RWPE2 (cell line): ENCODE data around the gene GNAO1.

Experiments used
- ATAC-seq: fragments of 200-7000 bp; cut with Tn5 transposase; 3 replicates; pipeline ENCODE4 v1.9.1; 2021; ENCODE audit warnings: low read depth
- DNase-seq: peaks from one replicate; pipeline ENCODE4 v3.0.0-alpha.2; 2020; ENCODE audit warnings: low spot score
- H3K27ac ChIP-seq: fragments of 450-650 bp; 2 replicates; pipeline ENCODE4 v1.5.1; 2017; ENCODE audit warnings: mild to moderate bottlenecking; ENCODE audit not compliant: poor library complexity, severe bottlenecking
- H3K27me3 ChIP-seq: fragments of 250-450 bp; sonication (Bioruptor Pico); 2 replicates; pipeline ENCODE4 v1.5.1; 2021; ENCODE audit warnings: mild to moderate bottlenecking, moderate library complexity; ENCODE audit not compliant: insufficient read depth, poor library complexity, severe bottlenecking
- H3K36me3 ChIP-seq: fragments of 250-450 bp; sonication (Bioruptor Pico); 2 replicates; pipeline ENCODE4 v1.5.1; 2020; ENCODE audit warnings: low read depth, mild to moderate bottlenecking, moderate library complexity
- H3K4me1 ChIP-seq: fragments of 250-450 bp; sonication (Bioruptor Pico); 2 replicates; pipeline ENCODE4 v1.5.1; 2021; ENCODE audit warnings: mild to moderate bottlenecking, moderate library complexity; ENCODE audit not compliant: insufficient read depth, poor library complexity, severe bottlenecking
- H3K4me3 ChIP-seq: fragments of 250-450 bp; sonication (Bioruptor Pico); 2 replicates; pipeline ENCODE4 v1.5.1; 2021; ENCODE audit warnings: mild to moderate bottlenecking, moderate library complexity; ENCODE audit not compliant: severe bottlenecking
- H3K9me3 ChIP-seq: fragments of 250-450 bp; sonication (Bioruptor Pico); 2 replicates; pipeline ENCODE4 v1.5.1; 2021; ENCODE audit warnings: mild to moderate bottlenecking, moderate library complexity; ENCODE audit not compliant: severe bottlenecking
- TF ChIP-seq, protein P1 (sequence below): fragments of 450-650 bp; IDR thresholded peaks from one replicate; pipeline ENCODE4 v1.5.1; 2017; ENCODE audit warnings: mild to moderate bottlenecking, moderate library complexity; ENCODE audit not compliant: poor library complexity, severe bottlenecking

The GNAO1 gene

DNA sequence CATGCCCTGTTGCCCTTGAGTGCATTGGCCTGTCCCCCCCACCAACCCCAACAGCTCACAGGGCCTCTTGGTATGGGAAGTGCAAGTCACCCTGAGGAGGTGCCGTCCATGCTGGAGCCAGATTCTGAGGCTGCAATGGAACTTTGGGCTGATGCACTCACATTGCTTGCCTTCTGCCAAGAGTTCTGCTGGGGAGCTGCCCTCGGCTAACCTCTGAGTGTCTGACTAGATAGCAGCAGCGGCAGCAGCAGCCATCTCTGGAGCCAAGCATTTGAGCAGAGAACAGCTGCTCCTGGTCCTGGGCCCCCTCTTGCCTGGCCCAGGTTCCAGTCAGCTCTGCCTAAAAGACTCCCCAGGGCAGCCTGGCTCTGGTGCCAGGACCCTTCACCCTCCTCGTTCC, 61.5 kb downstream of the GNAO1 start:
- DNase-seq (no peak), ATAC-seq (no peak)
- Histone ChIP-seq H3K4me3 (no peak overlapping the region), H3K4me1 (no peaks in the 10 kb centered on the region), H3K27me3 (no peaks in the 10 kb centered on the region), H3K36me3 (no peaks in the 10 kb centered on the region), H3K27ac (no peak overlapping the region), H3K9me3 (no peaks in the 10 kb centered on the region)
- TF ChIP-seq, protein P1, sequence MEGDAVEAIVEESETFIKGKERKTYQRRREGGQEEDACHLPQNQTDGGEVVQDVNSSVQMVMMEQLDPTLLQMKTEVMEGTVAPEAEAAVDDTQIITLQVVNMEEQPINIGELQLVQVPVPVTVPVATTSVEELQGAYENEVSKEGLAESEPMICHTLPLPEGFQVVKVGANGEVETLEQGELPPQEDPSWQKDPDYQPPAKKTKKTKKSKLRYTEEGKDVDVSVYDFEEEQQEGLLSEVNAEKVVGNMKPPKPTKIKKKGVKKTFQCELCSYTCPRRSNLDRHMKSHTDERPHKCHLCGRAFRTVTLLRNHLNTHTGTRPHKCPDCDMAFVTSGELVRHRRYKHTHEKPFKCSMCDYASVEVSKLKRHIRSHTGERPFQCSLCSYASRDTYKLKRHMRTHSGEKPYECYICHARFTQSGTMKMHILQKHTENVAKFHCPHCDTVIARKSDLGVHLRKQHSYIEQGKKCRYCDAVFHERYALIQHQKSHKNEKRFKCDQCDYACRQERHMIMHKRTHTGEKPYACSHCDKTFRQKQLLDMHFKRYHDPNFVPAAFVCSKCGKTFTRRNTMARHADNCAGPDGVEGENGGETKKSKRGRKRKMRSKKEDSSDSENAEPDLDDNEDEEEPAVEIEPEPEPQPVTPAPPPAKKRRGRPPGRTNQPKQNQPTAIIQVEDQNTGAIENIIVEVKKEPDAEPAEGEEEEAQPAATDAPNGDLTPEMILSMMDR = no peak

DNA sequence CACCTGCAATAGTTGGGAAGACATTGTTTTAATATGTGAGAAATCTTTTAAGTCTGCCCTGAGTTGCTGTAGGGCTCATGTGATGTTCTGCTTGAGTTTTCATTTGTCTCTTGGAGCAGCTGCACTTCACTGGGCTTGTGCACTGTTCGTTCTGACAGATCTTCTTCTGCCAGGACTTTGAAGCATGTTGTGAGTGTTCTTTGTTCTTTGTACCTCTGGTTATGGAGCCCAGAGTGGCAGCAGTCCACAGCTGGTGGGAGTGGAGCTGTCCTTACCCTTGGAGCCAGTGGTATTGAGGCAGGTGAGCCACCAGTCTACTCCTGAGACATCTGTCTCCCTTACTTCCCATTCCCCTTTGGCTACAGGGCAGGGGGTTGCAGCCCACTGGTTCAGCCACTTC, 64.6 kb downstream of the GNAO1 start:
- no peaks in the 10 kb centered on the region for H3K9me3 ChIP-seq
- TF ChIP-seq, protein P1 = no peak
- H3K27me3 ChIP-seq = no peaks in the 10 kb centered on the region
- no peaks in the 10 kb centered on the region for H3K36me3 ChIP-seq
- no peak overlapping the region for H3K27ac ChIP-seq
- DNase-seq (no peak), ATAC-seq (no peak)
- H3K4me1 ChIP-seq = no peaks in the 10 kb centered on the region
- no peak overlapping the region for H3K4me3 ChIP-seq

DNA sequence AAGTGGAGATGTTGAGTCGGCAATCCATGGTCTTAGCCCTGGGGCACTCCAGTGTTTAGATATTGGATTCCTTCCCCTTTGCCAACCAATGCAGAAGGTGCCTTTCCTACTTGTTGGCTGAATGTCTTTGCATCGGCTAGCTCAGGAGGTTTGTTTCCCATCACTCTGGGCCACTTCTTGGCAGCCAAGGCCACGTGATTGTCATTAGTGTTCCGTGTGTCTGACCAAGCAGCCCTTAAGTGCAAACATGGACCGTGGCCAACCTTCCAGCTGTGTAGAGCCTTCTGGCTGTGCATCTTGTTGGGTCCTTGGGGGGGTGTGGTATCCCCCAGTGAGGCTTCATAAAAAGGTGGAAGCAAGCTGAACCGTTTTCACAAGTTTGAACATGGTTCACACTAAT, 66.0 kb downstream of the GNAO1 start:
- H3K4me1 ChIP-seq = no peaks in the 10 kb centered on the region
- H3K36me3 ChIP-seq = no peaks in the 10 kb centered on the region
- no peaks in the 10 kb centered on the region for H3K9me3 ChIP-seq
- TF ChIP-seq, protein P1 = no peak
- no peak for DNase-seq
- H3K27me3 ChIP-seq = no peaks in the 10 kb centered on the region
- no peak for ATAC-seq
- H3K27ac ChIP-seq = no peak overlapping the region
- H3K4me3 ChIP-seq = no peak overlapping the region

DNA sequence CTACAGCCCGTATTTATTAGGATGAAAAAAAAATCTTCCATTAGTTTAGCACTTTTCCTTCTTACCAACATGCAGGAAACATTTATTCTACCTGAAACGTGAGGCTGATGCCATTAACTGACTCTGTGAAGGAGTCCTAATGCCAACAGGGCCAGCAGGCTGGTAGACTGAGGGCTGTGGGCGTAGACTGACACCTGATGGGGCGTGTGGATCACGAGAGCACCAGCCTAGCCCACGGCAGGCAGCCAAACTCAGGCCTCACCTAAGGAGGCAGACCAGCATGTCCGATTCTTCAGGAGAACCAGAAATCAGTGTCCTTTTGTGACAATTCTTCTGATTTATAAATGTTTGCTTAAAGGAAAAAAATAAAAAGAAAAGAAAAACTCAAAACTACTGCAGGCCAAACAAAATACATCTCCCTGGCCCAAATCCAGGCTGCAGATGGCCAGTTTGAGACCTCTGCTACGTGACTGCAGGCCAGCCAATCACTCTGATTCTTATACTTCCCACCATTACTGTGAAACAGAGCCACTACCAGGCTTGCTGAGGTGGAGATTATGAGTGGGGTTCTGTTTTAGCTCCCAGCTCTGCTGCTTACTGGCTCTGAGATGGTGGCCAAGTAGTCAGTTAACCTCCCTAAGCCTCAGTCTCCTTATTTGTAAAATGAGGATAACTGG, 66.5 kb downstream of the GNAO1 start:
- Histone ChIP-seq H3K4me3 (no peak overlapping the region), H3K27ac (no peak overlapping the region), H3K36me3 (no peaks in the 10 kb centered on the region), H3K27me3 (no peaks in the 10 kb centered on the region), H3K9me3 (no peaks in the 10 kb centered on the region), H3K4me1 (no peaks in the 10 kb centered on the region)
- TF ChIP-seq, protein P1 = no peak
- DNase-seq (no peak), ATAC-seq (no peak)
